ENCODE data around the gene PPP3CA. TPM values are rescaled to one million over a fixed set of nuclear protein-coding genes. Genes with fewer than 3 reads are reported as not detected.

The PPP3CA gene
- total RNA-seq, 3 donors from 2014 or later = 32.4 to 59.6 (median 47.8) TPM

- DNase-seq (ENCODE audit: low spot score in 2 of 2) = no peak
- Histone ChIP-seq H3K4me1 (no peaks in the 10 kb centered on the region), H3K27me3 (no peaks in the 10 kb centered on the region), H3K4me3 (no peak overlapping the region), H3K27ac (peak overlapping the region in 1 of 2 donors; percentile 33), H3K9me3 (no peaks in the 10 kb centered on the region), H3K36me3 (no peaks in the 10 kb centered on the region)
- TF ChIP-seq POLR2A (IDR thresholded peaks at IDR 0.05) (no peak), POLR2AphosphoS5 (IDR thresholded peaks at IDR 0.05) (no peak), CTCF (IDR thresholded peaks at IDR 0.05) (no peak)
- intact Hi-C loops (cut with DNase I; ENCODE audit: low total_unique reads) = no loop called here
Observed at GRCh38 chr4:101200561-101200960, 146.8 kb downstream of the PPP3CA start.

- intact Hi-C loops (cut with DNase I; ENCODE audit: low total_unique reads) = no loop called here
Observed at GRCh38 chr4:101199507-101200285, 147.6 kb downstream of the PPP3CA start.

GRCh38 chr4:101198682-101199339 lies 148.5 kb downstream of the PPP3CA start:
- no peaks in the 10 kb centered on the region for H3K9me3 ChIP-seq
- DNase-seq (ENCODE audit: low spot score in 2 of 2) = no peak
- H3K27me3 ChIP-seq = no peaks in the 10 kb centered on the region
- H3K36me3 ChIP-seq = no peaks in the 10 kb centered on the region
- intact Hi-C loops (cut with DNase I; ENCODE audit: low total_unique reads) = no loop called here
- H3K4me3 ChIP-seq = no peak overlapping the region
- TF ChIP-seq CTCF (IDR thresholded peaks at IDR 0.05) (no peak), POLR2A (IDR thresholded peaks at IDR 0.05) (no peak), POLR2AphosphoS5 (IDR thresholded peaks at IDR 0.05) (no peak)
- no peaks in the 10 kb centered on the region for H3K4me1 ChIP-seq
- H3K27ac ChIP-seq = no peak overlapping the region

More at GRCh38 chr4:101199507-101200285, 147.6 kb downstream of the PPP3CA start:
- TF ChIP-seq CTCF (IDR thresholded peaks at IDR 0.05) (no peak), POLR2A (IDR thresholded peaks at IDR 0.05) (no peak), POLR2AphosphoS5 (IDR thresholded peaks at IDR 0.05) (no peak)
- no peaks in the 10 kb centered on the region for H3K36me3 ChIP-seq
- H3K27me3 ChIP-seq = no peaks in the 10 kb centered on the region
- H3K4me3 ChIP-seq = no peak overlapping the region
- no peaks in the 10 kb centered on the region for H3K4me1 ChIP-seq
- no peak for DNase-seq (ENCODE audit: low spot score in 2 of 2)
- peak overlapping the region in 1 of 2 donors; percentile 33 for H3K27ac ChIP-seq
- no peaks in the 10 kb centered on the region for H3K9me3 ChIP-seq

- Histone ChIP-seq H3K27ac (no peak overlapping the region), H3K36me3 (no peaks in the 10 kb centered on the region), H3K4me3 (no peak overlapping the region), H3K9me3 (no peaks in the 10 kb centered on the region), H3K27me3 (no peaks in the 10 kb centered on the region), H3K4me1 (no peaks in the 10 kb centered on the region)
- intact Hi-C loops (cut with DNase I; ENCODE audit: low total_unique reads) = no loop called here
- no peak for DNase-seq (ENCODE audit: low spot score in 2 of 2)
- TF ChIP-seq CTCF (IDR thresholded peaks at IDR 0.05) = no peak
Observed at GRCh38 chr4:101197350-101197749, 150.0 kb downstream of the PPP3CA start.

- Histone ChIP-seq H3K36me3 (no peaks in the 10 kb centered on the region), H3K4me1 (peaks cover 4 to 8% of the 10 kb centered on the region in 2 donors), H3K27ac (peak overlapping the region; percentile 77 to 86), H3K4me3 (no peak overlapping the region), H3K9me3 (no peaks in the 10 kb centered on the region), H3K27me3 (no peaks in the 10 kb centered on the region)
- no peak for DNase-seq (ENCODE audit: low spot score in 2 of 2)
- intact Hi-C loops (cut with DNase I; ENCODE audit: low total_unique reads) = no loop called here
- TF ChIP-seq POLR2AphosphoS5 (IDR thresholded peaks at IDR 0.05) (no peak), POLR2A (IDR thresholded peaks at IDR 0.05) (no peak), CTCF (IDR thresholded peaks at IDR 0.05) (no peak)
Observed at GRCh38 chr4:101192244-101192643, 155.1 kb downstream of the PPP3CA start.

All from breast epithelium (tissue), 4 donors.